Upper lobe of right lung (tissue), 1 donor: ENCODE measurements around the gene CIC. TPM values are rescaled to one million over a fixed set of nuclear protein-coding genes. Genes with fewer than 3 reads are reported as not detected.

Source experiments
- ATAC-seq: fragments of 200-7000 bp; cut with Tn5 transposase; one replicate; pipeline ENCODE4 v1.9.1; 2020; ENCODE audit warnings: mild to moderate bottlenecking, moderate library complexity
- DNase-seq: peaks from one replicate; pipeline ENCODE4 v3.0.0-alpha.2; 2020
- H3K27ac ChIP-seq: fragments of 200-600 bp; one replicate; pipeline ENCODE4 v1.8.0; 2022
- H3K27me3 ChIP-seq: fragments of 200-600 bp; one replicate; pipeline ENCODE4 v1.8.0; 2022; ENCODE audit warnings: mild to moderate bottlenecking
- H3K36me3 ChIP-seq: fragments of 200-600 bp; one replicate; pipeline ENCODE4 v1.8.0; 2022
- H3K4me1 ChIP-seq: fragments of 200-600 bp; one replicate; pipeline ENCODE4 v1.8.0; 2022
- H3K4me3 ChIP-seq: fragments of 200-600 bp; one replicate; pipeline ENCODE4 v1.8.0; 2022; ENCODE audit warnings: mild to moderate bottlenecking
- H3K9me3 ChIP-seq: fragments of 200-600 bp; one replicate; pipeline ENCODE4 v1.8.0; 2022
- CTCF ChIP-seq: fragments of 200-600 bp; IDR thresholded peaks from one replicate; pipeline ENCODE4 v1.8.0; 2022; ENCODE audit warnings: antibody characterized with exemption
- intact Hi-C: fragments of 100-400 bp; cut with DNase I; formaldehyde crosslinking; loops from one replicate; pipeline ENCODE4 v1.11.0; 2022
- total RNA-seq: library from RNA; stranded (reverse); fragmentation: NEBNext Ultra II Directional; extraction: Animal tissue kit (Norgen Biotek cat#: 25700); gene quantifications from one replicate; pipeline ENCODE4 v1.2.1, GENCODE V29; 2021
- donor health status: DM: no; HTN: yes; CAD: no; lungs with severe emphysema.

The CIC gene
- total RNA-seq, 1 donor from 2014 or later, result 76.7 TPM

DNA sequence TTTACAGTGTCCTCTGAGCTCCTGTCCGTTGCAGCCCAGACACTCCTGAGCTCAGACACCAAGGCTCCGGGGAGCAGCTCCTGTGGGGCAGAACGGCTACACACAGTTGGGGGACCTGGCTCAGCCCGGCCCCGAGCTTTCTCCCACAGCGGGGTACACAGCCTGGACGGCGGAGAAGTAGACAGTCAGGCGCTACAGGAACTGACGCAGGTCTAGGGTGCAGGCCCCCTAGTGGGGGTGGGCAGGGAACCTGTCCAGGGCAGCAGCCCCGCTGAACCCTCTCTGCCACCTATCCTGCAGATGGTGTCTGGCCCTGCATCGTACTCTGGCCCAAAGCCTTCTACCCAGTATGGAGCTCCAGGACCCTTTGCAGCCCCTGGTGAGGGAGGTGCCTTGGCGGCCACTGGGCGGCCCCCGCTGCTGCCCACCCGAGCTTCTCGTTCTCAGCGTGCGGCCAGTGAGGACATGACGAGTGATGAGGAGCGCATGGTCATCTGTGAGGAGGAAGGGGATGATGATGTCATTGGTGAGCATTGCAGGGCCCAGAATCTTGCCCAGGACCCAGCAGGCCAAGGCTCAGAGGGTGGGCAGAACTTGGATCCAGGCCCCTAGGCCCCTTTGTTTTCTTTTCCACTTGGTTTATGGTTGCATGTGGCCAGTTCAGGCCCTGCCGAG is 20.0 kb downstream of the CIC start:
- ATAC-seq, result no peak
- Histone ChIP-seq H3K4me3 (no peak overlapping the region), H3K4me1 (peaks cover 16% of the 10 kb centered on the region), H3K27me3 (no peaks in the 10 kb centered on the region), H3K27ac (no peak overlapping the region), H3K9me3 (no peaks in the 10 kb centered on the region), H3K36me3 (peaks cover 73% of the 10 kb centered on the region)
- DNase-seq, result no peak
- no peak for TF ChIP-seq CTCF
- intact Hi-C loops, result no loop called here

DNA sequence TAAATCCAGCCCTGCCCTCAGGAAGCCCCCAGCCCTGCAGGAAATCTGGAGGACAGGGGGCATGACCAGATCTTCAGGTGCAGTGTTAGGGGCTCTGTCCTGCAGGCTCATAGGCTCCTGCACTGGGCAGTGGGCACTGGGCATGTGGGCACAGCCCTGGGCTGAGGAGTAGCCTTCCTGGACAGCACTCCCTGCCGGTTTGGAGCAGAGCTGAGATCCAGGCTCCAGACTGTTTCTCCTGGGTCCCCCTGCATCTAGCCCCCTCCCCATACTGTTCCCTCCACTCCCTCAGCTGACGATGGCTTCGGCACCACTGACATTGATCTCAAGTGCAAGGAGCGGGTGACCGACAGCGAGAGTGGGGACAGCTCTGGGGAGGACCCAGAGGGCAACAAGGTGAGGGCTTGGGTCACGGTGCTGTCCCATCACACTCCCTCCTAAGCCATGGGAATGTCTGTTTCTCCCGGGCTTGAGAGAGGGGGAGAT is 20.5 kb downstream of the CIC start:
- peaks cover 79% of the 10 kb centered on the region for H3K36me3 ChIP-seq
- ATAC-seq (no peak), DNase-seq (no peak)
- no peak for TF ChIP-seq CTCF
- H3K4me3 ChIP-seq, result no peak overlapping the region
- H3K27ac ChIP-seq, result no peak overlapping the region
- peaks cover 16% of the 10 kb centered on the region for H3K4me1 ChIP-seq
- H3K9me3 ChIP-seq, result no peaks in the 10 kb centered on the region
- no peaks in the 10 kb centered on the region for H3K27me3 ChIP-seq
- intact Hi-C loops, result no loop called here

DNA sequence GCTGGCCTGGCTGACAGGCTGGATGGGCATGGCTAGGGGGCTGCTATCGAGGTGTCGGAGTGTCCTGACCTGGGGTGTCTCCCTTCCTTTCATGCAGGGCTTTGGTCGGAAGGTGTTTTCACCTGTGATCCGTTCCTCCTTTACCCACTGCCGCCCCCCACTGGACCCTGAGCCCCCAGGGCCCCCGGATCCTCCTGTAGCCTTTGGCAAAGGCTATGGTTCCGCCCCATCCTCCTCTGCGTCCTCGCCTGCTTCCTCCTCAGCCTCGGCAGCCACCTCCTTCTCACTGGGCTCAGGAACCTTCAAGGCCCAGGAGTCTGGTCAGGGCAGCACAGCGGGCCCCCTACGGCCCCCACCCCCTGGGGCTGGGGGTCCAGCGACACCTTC is 21.1 kb downstream of the CIC start:
- no peak overlapping the region for H3K4me3 ChIP-seq
- H3K9me3 ChIP-seq, result no peaks in the 10 kb centered on the region
- no peak overlapping the region for H3K27ac ChIP-seq
- intact Hi-C loops, result no loop called here
- no peak for TF ChIP-seq CTCF
- no peak for DNase-seq
- peaks cover 81% of the 10 kb centered on the region for H3K36me3 ChIP-seq
- H3K4me1 ChIP-seq, result peaks cover 12% of the 10 kb centered on the region
- H3K27me3 ChIP-seq, result no peaks in the 10 kb centered on the region
- no peak for ATAC-seq

DNA sequence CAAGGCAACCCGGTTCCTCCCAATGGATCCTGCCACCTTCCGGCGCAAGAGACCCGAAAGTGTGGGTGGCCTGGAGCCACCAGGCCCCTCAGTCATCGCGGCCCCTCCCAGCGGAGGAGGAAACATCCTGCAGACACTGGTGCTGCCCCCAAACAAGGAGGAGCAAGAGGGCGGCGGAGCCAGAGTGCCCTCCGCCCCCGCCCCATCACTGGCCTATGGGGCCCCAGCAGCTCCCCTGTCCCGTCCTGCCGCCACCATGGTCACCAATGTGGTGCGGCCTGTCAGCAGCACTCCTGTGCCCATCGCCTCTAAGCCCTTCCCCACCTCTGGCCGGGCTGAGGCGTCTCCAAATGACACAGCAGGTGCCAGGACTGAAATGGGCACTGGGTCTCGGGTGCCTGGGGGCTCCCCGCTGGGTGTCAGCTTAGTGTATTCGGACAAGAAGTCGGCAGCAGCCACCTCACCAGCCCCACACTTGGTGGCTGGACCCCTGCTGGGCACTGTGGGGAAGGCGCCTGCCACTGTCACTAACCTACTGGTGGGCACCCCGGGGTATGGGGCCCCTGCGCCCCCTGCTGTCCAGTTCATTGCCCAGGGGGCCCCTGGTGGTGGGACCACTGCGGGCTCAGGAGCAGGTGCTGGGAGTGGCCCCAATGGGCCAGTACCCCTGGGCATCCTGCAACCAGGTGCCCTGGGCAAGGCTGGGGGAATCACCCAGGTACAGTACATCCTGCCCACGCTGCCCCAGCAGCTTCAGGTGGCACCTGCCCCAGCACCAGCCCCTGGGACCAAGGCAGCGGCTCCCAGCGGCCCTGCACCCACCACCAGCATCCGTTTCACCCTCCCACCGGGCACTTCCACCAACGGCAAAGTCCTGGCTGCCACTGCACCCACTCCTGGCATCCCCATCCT is 21.7 kb downstream of the CIC start:
- intact Hi-C loops, result no loop called here
- H3K27ac ChIP-seq, result no peak overlapping the region
- peak; percentile 13 for ATAC-seq

DNA sequence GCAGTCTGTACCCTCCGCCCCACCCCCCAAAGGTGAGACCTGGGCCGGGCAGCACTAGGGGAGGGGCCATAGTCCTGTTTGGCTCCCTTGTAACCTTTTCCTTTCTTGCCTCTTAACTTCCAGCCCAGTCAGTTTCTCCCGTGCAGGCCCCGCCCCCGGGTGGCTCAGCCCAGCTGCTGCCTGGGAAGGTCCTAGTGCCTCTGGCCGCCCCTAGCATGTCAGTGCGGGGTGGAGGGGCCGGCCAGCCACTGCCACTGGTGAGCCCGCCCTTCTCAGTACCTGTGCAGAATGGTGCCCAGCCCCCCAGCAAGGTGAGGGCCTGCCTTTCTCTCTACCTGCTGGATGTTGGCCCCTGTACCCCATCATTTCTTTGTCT is 22.4 kb downstream of the CIC start:
- Histone ChIP-seq H3K4me3 (no peak overlapping the region), H3K36me3 (peaks cover 81% of the 10 kb centered on the region), H3K9me3 (no peaks in the 10 kb centered on the region), H3K4me1 (no peaks in the 10 kb centered on the region), H3K27me3 (no peaks in the 10 kb centered on the region), H3K27ac (no peak overlapping the region)
- DNase-seq (no peak), ATAC-seq (no peak)
- intact Hi-C loops, result no loop called here
- TF ChIP-seq CTCF, result no peak

More for the DNA sequence above, 21.7 kb downstream of the CIC start:
- peaks cover 81% of the 10 kb centered on the region for H3K36me3 ChIP-seq
- no peak for DNase-seq
- TF ChIP-seq CTCF, result peak; percentile 47
- H3K4me3 ChIP-seq, result no peak overlapping the region
- no peaks in the 10 kb centered on the region for H3K9me3 ChIP-seq
- H3K27me3 ChIP-seq, result no peaks in the 10 kb centered on the region
- peaks cover 5% of the 10 kb centered on the region for H3K4me1 ChIP-seq
